Measurements from ENCODE around the gene ANXA11. TPM values are rescaled to one million over a fixed set of nuclear protein-coding genes. Genes with fewer than 3 reads are reported as not detected.

Gene ANXA11
- total RNA-seq, 2 donors from 2014 or later = 224 to 266 TPM

GRCh38 chr10:80176526-80176925 is 28.8 kb downstream of the ANXA11 start:
- H3K27ac ChIP-seq = no peak overlapping the region
- peaks cover 16% of the 10 kb centered on the region for H3K36me3 ChIP-seq
- H3K9me3 ChIP-seq = no peaks in the 10 kb centered on the region
- TF ChIP-seq CTCF (IDR thresholded peaks at IDR 0.05) = no peak
- no peak for DNase-seq (ENCODE audit: low spot score)
- no peaks in the 10 kb centered on the region for H3K27me3 ChIP-seq
- peaks cover 0 to 86% of the 10 kb centered on the region in 2 donors for H3K4me1 ChIP-seq
- H3K4me3 ChIP-seq = no peak overlapping the region

GRCh38 chr10:80174641-80175395 is 30.5 kb downstream of the ANXA11 start:
- Histone ChIP-seq H3K4me1 (peaks cover 0 to 78% of the 10 kb centered on the region in 2 donors), H3K4me3 (no peak overlapping the region), H3K9me3 (no peaks in the 10 kb centered on the region), H3K36me3 (peaks cover 30% of the 10 kb centered on the region), H3K27me3 (no peaks in the 10 kb centered on the region), H3K27ac (no peak overlapping the region)
- DNase-seq (ENCODE audit: low spot score) = no peak
- TF ChIP-seq CTCF (IDR thresholded peaks at IDR 0.05) = no peak

DNA sequence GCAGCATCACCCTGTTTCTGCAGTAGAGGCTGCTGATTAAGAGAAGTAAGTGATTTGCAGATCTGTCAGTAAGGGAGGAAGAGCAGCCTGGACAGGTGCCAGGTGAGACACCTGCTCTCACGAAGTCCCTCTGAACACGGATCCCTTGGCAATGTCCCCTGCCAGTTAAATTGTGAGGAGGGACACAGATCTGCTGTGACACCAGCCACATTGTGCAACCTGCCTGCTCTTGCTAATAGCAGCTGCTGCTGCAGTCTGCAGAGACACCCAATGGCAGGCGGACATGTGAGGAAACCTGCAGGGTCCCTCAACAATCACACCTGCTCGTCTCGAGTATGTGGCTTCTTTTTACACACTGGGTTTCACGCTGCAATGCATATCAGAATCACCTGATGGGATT is 31.9 kb downstream of the ANXA11 start:
- no peak for DNase-seq (ENCODE audit: low spot score)

DNA sequence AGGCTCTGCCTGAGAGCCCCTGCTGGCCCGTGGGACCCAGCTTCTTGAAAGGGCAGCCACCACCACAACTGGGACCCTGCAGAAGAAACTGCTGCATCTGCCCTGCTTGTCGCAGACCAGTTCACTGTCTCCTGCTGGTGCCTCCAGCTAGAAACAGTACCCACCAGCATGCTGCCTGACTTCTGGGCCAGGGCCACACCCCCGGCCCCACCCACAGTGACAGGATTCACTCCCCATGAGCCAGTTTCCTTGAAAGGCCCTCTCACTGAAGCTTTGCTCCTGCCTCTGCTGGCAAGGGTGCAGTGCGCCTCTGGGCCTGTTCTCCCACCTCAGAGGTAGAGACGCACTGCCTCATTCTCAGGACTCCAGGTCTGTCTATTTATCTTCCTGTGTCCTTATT is 32.4 kb downstream of the ANXA11 start:
- no peak for TF ChIP-seq CTCF (IDR thresholded peaks at IDR 0.05)
- peak overlapping the region in 1 of 2 donors; percentile 20 for H3K27ac ChIP-seq
- no peak for DNase-seq (ENCODE audit: low spot score)
- no peaks in the 10 kb centered on the region for H3K27me3 ChIP-seq
- H3K4me3 ChIP-seq = no peak overlapping the region
- H3K36me3 ChIP-seq = peaks cover 38% of the 10 kb centered on the region
- peaks cover 0 to 78% of the 10 kb centered on the region in 2 donors for H3K4me1 ChIP-seq
- no peaks in the 10 kb centered on the region for H3K9me3 ChIP-seq

More for the DNA sequence above, 31.9 kb downstream of the ANXA11 start:
- Histone ChIP-seq H3K4me1 (peaks cover 0 to 78% of the 10 kb centered on the region in 2 donors), H3K27ac (no peak overlapping the region), H3K27me3 (no peaks in the 10 kb centered on the region), H3K9me3 (no peaks in the 10 kb centered on the region), H3K4me3 (no peak overlapping the region), H3K36me3 (peaks cover 38% of the 10 kb centered on the region)
- TF ChIP-seq CTCF (IDR thresholded peaks at IDR 0.05) = no peak

DNA sequence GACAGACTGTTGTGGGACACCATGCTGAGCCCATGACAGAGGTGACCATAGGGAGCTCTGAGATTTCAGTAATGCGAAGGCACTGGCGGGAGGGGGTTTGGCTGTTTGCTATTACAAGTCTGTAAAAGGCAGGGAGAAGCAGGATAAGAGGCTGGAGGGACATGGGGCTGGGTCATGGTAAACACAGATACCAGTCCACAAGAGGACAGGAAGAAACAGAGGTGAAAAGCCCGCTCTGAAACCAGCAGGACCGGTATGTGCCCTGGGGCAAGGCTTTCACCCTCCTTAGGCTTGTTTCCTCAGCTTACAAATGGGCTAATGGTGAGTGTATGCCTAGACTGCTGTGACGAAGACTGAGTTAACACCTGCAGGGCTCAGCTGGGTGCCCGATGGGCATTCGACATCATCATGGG is 34.1 kb downstream of the ANXA11 start:
- Histone ChIP-seq H3K36me3 (peaks cover 48% of the 10 kb centered on the region), H3K4me1 (peaks cover 0 to 78% of the 10 kb centered on the region in 2 donors)

More for the DNA sequence above, 34.1 kb downstream of the ANXA11 start:
- Histone ChIP-seq H3K4me3 (no peak overlapping the region), H3K27ac (peak overlapping the region in 1 of 2 donors; percentile 48), H3K27me3 (no peaks in the 10 kb centered on the region), H3K9me3 (no peaks in the 10 kb centered on the region)
- no peak for TF ChIP-seq CTCF (IDR thresholded peaks at IDR 0.05)
- DNase-seq (ENCODE audit: low spot score) = no peak

Measured in right atrium auricular region (tissue), 2 donors.